ENCODE data around the gene NSUN6. TPM values are rescaled to one million over a fixed set of nuclear protein-coding genes. Genes with fewer than 3 reads are reported as not detected.

The NSUN6 gene
- total and polyA plus RNA-seq, 3 experiments from 2014 or later = 8.6 to 16.4 (median 14.1) TPM

DNA sequence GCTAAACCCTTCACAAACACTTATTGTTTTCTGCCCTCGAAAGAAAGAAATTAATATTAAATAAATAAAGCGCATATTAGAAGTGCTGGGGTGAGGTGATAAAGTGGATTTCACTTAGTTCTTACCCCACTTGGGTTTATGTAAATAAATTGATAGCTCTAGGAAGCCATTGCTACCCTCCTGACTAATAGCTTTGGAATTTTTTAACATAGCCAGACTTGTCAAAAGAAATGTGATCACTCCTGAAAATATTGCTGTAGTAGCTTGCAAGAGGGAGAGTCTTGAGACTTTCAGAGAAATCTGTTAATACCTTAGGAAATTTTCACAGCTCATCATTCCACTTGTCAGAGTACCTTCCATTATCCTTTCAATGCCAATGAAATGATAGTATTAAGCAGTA is 15.4 kb upstream of the NSUN6 start:
- Histone ChIP-seq H3K4me1 (ENCODE audit: insufficient read depth, low read length) (peaks cover 13% of the 10 kb centered on the region), H3K9me3 (ENCODE audit: low read length) (no peaks in the 10 kb centered on the region), H3K27ac (ENCODE audit: low read depth, low read length) (no peak overlapping the region), H3K27me3 (ENCODE audit: insufficient read depth, low read length, poor library complexity, severe bottlenecking) (no peaks in the 10 kb centered on the region), H3K4me3 (ENCODE audit: low read length) (no peak overlapping the region), H3K36me3 (ENCODE audit: insufficient read depth, low read length) (peaks cover 10% of the 10 kb centered on the region)
- no peak overlapping the region for H3K4me3 Mint-ChIP-seq
- CTCF ChIA-PET = no interaction called here
- H3K27me3 Mint-ChIP-seq = no peaks in the 10 kb centered on the region
- no peak overlapping the region for H3K27ac Mint-ChIP-seq
- POLR2A ChIA-PET = no interaction called here
- H3K36me3 Mint-ChIP-seq = peaks cover 9 to 46% (median 11%) of the 10 kb centered on the region in 3 donors
- H3K4me1 Mint-ChIP-seq = peaks cover 26 to 53% (median 40%) of the 10 kb centered on the region in 3 donors
- no peaks in the 10 kb centered on the region for H3K9me3 Mint-ChIP-seq
- no peak for DNase-seq

GRCh38 chr10:18665815-18666558 is 14.6 kb upstream of the NSUN6 start:
- Histone ChIP-seq H3K4me1 (ENCODE audit: insufficient read depth, low read length) (peaks cover 21% of the 10 kb centered on the region), H3K36me3 (ENCODE audit: insufficient read depth, low read length) (peaks cover 10% of the 10 kb centered on the region), H3K9me3 (ENCODE audit: low read length) (no peaks in the 10 kb centered on the region), H3K27ac (ENCODE audit: low read depth, low read length) (no peak overlapping the region), H3K27me3 (ENCODE audit: insufficient read depth, low read length, poor library complexity, severe bottlenecking) (no peaks in the 10 kb centered on the region), H3K4me3 (ENCODE audit: low read length) (no peak overlapping the region)
- Mint-ChIP-seq H3K4me3 (peak overlapping the region in 1 of 7 donors; percentile 1), H3K27me3 (no peaks in the 10 kb centered on the region), H3K9me3 (no peaks in the 10 kb centered on the region), H3K36me3 (peaks cover 9 to 40% (median 11%) of the 10 kb centered on the region in 3 donors), H3K27ac (peak overlapping the region in 2 of 8 donors; percentile 0 to 9), H3K4me1 (peaks cover 34 to 61% (median 43%) of the 10 kb centered on the region in 3 donors)
- ChIA-PET CTCF (no interaction called here), POLR2A (no interaction called here)
- DNase-seq = no peak

DNA sequence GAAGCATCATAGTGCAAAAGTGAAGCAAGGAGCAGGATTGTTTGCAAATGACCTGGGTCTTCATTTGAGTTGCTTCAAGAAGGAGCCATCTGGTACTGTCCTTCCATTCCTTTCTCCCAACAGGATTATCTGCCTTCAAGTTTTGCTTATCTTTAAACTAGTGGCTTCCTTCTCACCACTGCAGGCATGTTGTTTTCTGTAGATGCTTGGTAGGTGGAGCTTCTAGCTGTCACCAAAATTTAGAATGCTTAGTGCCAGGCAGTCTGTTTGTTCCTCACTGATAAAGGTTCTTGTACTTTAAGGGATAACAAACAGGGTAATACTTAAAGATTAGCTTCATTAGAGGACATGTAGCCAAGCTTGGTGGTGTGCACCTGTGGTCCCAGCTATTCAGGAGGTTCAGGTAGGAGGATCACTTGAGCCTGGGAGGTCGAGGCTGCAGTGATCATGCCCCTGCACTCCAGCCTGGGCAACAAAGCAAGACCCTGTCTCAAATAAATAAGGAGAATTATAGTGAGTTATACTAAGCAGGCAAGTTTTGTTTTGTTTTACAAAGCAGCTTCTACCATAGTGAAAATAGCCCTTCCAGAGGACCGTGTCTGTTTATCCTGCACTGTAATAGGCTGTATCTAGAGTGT is 13.6 kb upstream of the NSUN6 start:
- Histone ChIP-seq H3K4me3 (ENCODE audit: low read length) (no peak overlapping the region), H3K9me3 (ENCODE audit: low read length) (no peaks in the 10 kb centered on the region), H3K27ac (ENCODE audit: low read depth, low read length) (no peak overlapping the region), H3K4me1 (ENCODE audit: insufficient read depth, low read length) (peaks cover 23% of the 10 kb centered on the region), H3K36me3 (ENCODE audit: insufficient read depth, low read length) (peaks cover 10% of the 10 kb centered on the region), H3K27me3 (ENCODE audit: insufficient read depth, low read length, poor library complexity, severe bottlenecking) (no peaks in the 10 kb centered on the region)
- H3K4me1 Mint-ChIP-seq = peaks cover 43 to 65% (median 51%) of the 10 kb centered on the region in 3 donors
- CTCF ChIA-PET = no interaction called here
- H3K27me3 Mint-ChIP-seq = no peaks in the 10 kb centered on the region
- peak overlapping the region in 1 of 7 donors; percentile 1 for H3K4me3 Mint-ChIP-seq
- no peak for DNase-seq
- H3K27ac Mint-ChIP-seq = no peak overlapping the region
- POLR2A ChIA-PET = no interaction called here
- H3K9me3 Mint-ChIP-seq = no peaks in the 10 kb centered on the region
- H3K36me3 Mint-ChIP-seq = peaks cover 4 to 34% (median 9%) of the 10 kb centered on the region in 3 donors

DNA sequence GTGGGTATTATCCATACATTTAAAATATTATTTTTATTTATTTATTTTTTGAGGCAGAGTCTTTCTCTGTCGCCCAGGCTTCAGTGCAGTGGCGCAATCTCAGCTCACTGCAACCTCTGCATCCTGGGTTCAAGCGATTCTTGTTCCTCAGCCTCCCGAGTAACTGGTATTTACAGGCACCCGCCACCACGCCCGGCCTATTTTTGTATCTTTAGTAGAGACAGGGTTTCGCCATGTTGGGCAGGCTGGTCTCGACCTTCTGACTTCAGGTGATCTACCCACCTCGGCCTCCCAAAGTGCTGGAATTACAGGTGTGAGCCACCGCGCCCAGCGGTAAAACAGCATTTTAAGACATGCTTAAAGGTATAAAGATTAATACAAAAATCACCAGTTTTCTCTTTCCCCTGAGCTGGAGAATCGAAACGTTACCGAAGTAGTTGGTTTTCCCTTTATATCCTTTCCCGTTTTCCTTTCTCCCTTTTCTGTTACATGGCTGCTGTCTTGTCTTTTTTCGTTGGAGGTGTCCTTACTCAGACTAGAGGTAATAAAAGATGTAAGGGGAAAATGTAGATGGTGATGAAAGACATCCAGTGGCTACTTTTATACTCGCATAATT is 9.5 kb upstream of the NSUN6 start:
- Histone ChIP-seq H3K36me3 (ENCODE audit: insufficient read depth, low read length) (no peaks in the 10 kb centered on the region), H3K9me3 (ENCODE audit: low read length) (no peaks in the 10 kb centered on the region), H3K4me3 (ENCODE audit: low read length) (no peak overlapping the region), H3K27ac (ENCODE audit: low read depth, low read length) (no peak overlapping the region), H3K4me1 (ENCODE audit: insufficient read depth, low read length) (peaks cover 33% of the 10 kb centered on the region), H3K27me3 (ENCODE audit: insufficient read depth, low read length, poor library complexity, severe bottlenecking) (no peaks in the 10 kb centered on the region)
- no peak for DNase-seq
- H3K27me3 Mint-ChIP-seq = no peaks in the 10 kb centered on the region
- peaks cover 46 to 72% (median 56%) of the 10 kb centered on the region in 3 donors for H3K4me1 Mint-ChIP-seq
- peaks cover 0 to 20% (median 2%) of the 10 kb centered on the region in 3 donors for H3K36me3 Mint-ChIP-seq
- POLR2A ChIA-PET = no interaction called here
- H3K4me3 Mint-ChIP-seq = peak overlapping the region; percentile 2 to 98 (median 73)
- H3K27ac Mint-ChIP-seq = peak overlapping the region in 6 of 8 donors; percentile 14 to 100 (median 74)
- H3K9me3 Mint-ChIP-seq = no peaks in the 10 kb centered on the region
- CTCF ChIA-PET = interaction anchor here (1.0 kb wide), 1 partner anchor 19 kb away, joined by 3 read pairs; no protein-coding TSS in a partner anchor

DNA sequence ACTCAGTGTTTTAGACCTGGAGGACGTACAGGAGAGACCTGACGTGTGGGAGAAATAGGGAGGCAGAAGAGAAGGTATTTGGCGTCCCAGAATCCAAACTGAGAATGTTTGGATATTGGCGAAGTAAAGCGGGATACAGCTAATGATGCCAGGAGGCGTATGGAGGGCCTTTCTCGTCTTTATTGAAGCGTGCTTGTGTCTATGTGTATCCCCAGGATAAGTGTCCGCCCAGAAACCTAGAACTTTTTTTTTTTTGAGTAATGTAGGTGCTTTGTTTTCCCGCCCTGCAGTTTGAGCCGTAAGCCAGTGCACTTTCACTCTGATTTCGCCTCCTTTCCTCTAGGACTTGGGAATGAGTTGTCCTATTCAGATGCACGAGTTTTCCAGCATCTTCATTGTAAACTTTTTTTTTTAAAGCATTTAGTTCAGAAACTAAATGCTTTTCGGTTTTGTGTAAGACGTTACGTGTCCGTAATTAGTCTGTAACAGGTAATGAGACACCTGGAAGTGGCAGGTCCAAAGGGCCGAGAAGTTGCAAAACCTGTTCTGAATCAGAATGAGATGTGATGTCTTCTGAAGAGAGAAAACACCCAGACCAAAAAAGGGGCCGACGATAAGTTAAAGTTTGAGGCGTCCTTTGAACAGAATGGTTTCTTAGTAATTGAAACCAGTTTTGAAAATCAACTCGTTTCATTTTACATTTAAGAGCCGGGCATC is 8.6 kb upstream of the NSUN6 start:
- no peaks in the 10 kb centered on the region for H3K9me3 Mint-ChIP-seq
- no peaks in the 10 kb centered on the region for H3K9me3 ChIP-seq (ENCODE audit: low read length)
- DNase-seq = no peak
- H3K36me3 ChIP-seq (ENCODE audit: insufficient read depth, low read length) = no peaks in the 10 kb centered on the region
- peaks cover 26% of the 10 kb centered on the region for H3K4me1 ChIP-seq (ENCODE audit: insufficient read depth, low read length)
- H3K4me3 ChIP-seq (ENCODE audit: low read length) = peak overlapping the region; percentile 76
- H3K4me1 Mint-ChIP-seq = peaks cover 41 to 65% (median 50%) of the 10 kb centered on the region in 3 donors
- peak overlapping the region; percentile 98 to 100 (median 98) for H3K27ac Mint-ChIP-seq
- H3K27me3 ChIP-seq (ENCODE audit: insufficient read depth, low read length, poor library complexity, severe bottlenecking) = no peaks in the 10 kb centered on the region
- ChIA-PET POLR2A (interaction anchor here (1.0 kb wide), 1 partner anchor 32 kb away, joined by 4 read pairs; no protein-coding TSS in a partner anchor), CTCF (interaction anchor here (1.0 kb wide), 2 partner anchors 13 to 18 kb away, joined by 3 to 4 read pairs; no protein-coding TSS in a partner anchor)
- peak overlapping the region; percentile 94 for H3K27ac ChIP-seq (ENCODE audit: low read depth, low read length)
- H3K27me3 Mint-ChIP-seq = no peaks in the 10 kb centered on the region
- H3K36me3 Mint-ChIP-seq = peaks cover 0 to 22% (median 4%) of the 10 kb centered on the region in 3 donors
- peak overlapping the region; percentile 97 to 100 (median 99) for H3K4me3 Mint-ChIP-seq

DNA sequence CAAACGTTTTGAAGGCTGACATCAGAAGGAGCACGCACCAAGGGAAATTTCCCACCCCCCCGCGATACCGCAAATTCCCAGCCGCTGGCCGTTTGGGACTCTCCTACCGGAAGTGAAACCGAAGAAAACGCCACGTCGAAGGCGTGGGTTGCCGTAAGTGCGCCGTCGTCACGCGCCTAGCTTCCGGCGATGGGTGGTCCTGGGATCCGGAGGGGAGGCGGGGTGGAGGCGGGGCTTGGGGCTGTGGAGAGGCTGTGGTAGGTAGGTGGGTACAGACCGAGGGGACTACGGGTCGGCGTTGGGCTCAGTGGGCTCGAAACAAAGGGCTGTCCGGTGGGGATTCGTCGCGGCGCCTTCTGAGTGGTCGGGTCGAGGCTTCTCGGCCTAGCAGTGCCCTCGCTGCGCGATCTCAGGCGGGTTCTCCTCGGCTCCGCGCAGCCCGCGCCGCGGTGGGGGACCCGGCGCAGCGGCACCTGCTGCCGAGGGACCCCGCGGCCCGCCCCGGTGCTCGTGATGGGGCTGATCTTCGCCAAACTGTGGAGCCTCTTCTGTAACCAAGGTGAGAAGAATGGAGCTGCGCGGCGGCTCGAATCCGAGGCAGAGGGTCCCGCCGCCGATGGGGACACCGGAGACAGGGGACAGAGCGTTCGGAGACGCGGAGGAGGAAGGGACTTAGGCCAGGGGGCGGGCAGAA is 7.9 kb upstream of the NSUN6 start, which contains the start of gene ARL5B:
Gene ARL5B, plus strand, starts transcription at position 307 of the 694 bp plus-strand sequence. Its CDS starts 207 bp downstream, at position 514.
- Mint-ChIP-seq H3K27ac (peak within 1 kb of the TSS; percentile 98 to 100 (median 99)), H3K27me3 (no peaks in the 10 kb centered on the region), H3K9me3 (no peaks in the 10 kb centered on the region), H3K36me3 (peaks cover 0 to 26% (median 5%) of the 10 kb centered on the region in 3 donors), H3K4me3 (peak within 1 kb of the TSS; percentile 97 to 100 (median 99)), H3K4me1 (peaks cover 41 to 59% (median 45%) of the 10 kb centered on the region in 3 donors)
- ChIA-PET CTCF (interaction anchor here (1.0 kb wide), 1 partner anchor 12 kb away, joined by 4 read pairs; no protein-coding TSS in a partner anchor), POLR2A (interaction anchor here (0.6 to 1.0 kb wide), 4 partner anchors 11 to 83 kb away, joined by 3 to 6 read pairs (median 4); no protein-coding TSS in a partner anchor)
- H3K27me3 ChIP-seq (ENCODE audit: insufficient read depth, low read length, poor library complexity, severe bottlenecking) = no peaks in the 10 kb centered on the region
- no peaks in the 10 kb centered on the region for H3K36me3 ChIP-seq (ENCODE audit: insufficient read depth, low read length)
- no peaks in the 10 kb centered on the region for H3K9me3 ChIP-seq (ENCODE audit: low read length)
- H3K27ac ChIP-seq (ENCODE audit: low read depth, low read length) = peak within 1 kb of the TSS; percentile 94
- H3K4me3 ChIP-seq (ENCODE audit: low read length) = peak within 1 kb of the TSS; percentile 76
- H3K4me1 ChIP-seq (ENCODE audit: insufficient read depth, low read length) = peaks cover 22% of the 10 kb centered on the region
- DNase-seq = peak; percentile 93 to 97 (median 96)
